ENCODE measurements around the gene IGHMBP2.
A peak's percentile ranks its signal among the peaks of the same experiment; 100 is the strongest.

Gene IGHMBP2

GRCh38 chr11:68904248-68904847, 657 bp downstream of the IGHMBP2 start:
- Mint-ChIP-seq H3K27ac (peak overlapping the region; percentile 87), H3K4me1 (peaks cover 35% of the 10 kb centered on the region), H3K36me3 (ENCODE audit: low read depth) (peaks cover 30% of the 10 kb centered on the region), H3K27me3 (no peaks in the 10 kb centered on the region), H3K4me3 (peak overlapping the region; percentile 94), H3K9me3 (no peaks in the 10 kb centered on the region)
- DNase-seq (peak; percentile 26), ATAC-seq (peak; percentile 4)

DNA sequence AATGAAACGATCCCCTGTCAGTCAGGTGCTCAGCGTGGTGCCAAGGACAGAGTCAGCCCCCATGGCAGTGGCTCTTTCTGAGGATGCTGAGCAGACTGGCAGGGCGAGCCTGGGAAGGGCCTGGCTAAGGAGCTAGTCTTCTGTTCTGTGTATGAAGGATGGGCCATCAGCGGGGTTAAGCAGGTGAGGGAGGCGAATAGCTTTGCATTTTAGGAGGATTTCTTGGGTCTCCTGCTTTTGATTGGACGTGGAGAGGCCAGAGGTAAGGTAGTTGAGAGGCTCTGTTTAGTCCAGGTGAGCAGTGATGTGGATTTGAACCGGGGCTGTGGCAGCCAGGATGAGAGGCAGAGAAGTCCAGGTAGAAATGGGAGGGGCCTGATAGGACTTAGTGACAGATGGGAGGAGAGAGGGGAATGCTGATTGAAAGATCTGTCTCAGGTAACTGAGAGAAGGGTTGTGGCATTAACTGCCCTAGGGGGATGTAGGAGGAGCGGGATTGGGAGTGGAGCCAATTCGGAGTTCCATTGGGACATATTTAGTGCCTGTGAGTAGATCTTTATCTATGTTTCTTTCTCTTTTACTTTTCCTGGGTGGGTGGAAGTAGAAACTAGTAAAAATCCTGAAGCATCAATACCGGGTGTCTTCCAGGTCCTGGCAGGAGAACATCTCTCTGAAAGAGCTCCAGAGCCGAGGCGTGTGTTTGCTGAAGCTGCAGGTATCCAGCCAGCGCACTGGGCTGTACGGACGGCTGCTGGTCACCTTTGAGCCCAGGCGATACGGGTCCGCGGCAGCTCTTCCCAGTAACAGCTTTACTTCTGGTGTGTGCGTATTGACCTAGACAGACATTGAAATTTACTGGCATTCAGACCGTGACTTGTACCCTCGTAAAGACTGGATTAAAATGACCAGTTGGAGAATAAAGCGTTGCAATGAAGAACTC, 2.0 kb downstream of the IGHMBP2 start:
- no peak for ATAC-seq
- no peak for DNase-seq
- Mint-ChIP-seq H3K27me3 (no peaks in the 10 kb centered on the region), H3K4me3 (peak overlapping the region; percentile 94), H3K27ac (no peak overlapping the region), H3K4me1 (peaks cover 35% of the 10 kb centered on the region), H3K9me3 (no peaks in the 10 kb centered on the region), H3K36me3 (ENCODE audit: low read depth) (peaks cover 37% of the 10 kb centered on the region)

- ATAC-seq (no peak), DNase-seq (no peak)
- H3K4me1 Mint-ChIP-seq: peaks cover 16% of the 10 kb centered on the region
- H3K4me3 Mint-ChIP-seq: no peak overlapping the region
- H3K27ac Mint-ChIP-seq: no peak overlapping the region
- H3K36me3 Mint-ChIP-seq (ENCODE audit: low read depth): peaks cover 36% of the 10 kb centered on the region
- no peaks in the 10 kb centered on the region for H3K9me3 Mint-ChIP-seq
- H3K27me3 Mint-ChIP-seq: no peaks in the 10 kb centered on the region
These were observed 4.6 kb downstream of the IGHMBP2 start for GRCh38 chr11:68908273-68908672.

DNA sequence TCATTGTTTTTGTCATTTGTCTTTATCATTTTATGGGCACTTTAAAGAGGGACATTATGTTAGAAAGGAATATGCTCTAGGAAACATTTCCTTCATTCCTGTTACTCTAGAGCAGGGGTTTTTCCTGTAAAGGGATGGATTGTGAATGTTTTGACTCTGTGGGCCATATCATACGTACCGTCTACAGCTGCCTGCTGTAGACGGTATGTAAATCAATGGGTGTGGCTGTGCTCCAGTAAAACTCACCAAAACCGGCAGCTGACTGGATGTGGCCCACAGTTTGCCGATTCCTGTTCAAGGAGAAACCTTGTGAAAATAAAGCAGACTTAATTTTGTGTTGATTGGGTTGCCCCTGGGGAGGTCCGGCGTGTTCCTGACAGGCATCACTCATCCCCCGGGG, 7.3 kb downstream of the IGHMBP2 start:
- Mint-ChIP-seq H3K4me3 (no peak overlapping the region), H3K4me1 (no peaks in the 10 kb centered on the region), H3K27ac (no peak overlapping the region), H3K27me3 (no peaks in the 10 kb centered on the region), H3K9me3 (no peaks in the 10 kb centered on the region), H3K36me3 (ENCODE audit: low read depth) (peaks cover 39% of the 10 kb centered on the region)
- no peak for ATAC-seq
- no peak for DNase-seq

- H3K4me3 Mint-ChIP-seq: no peak overlapping the region
- H3K9me3 Mint-ChIP-seq: no peaks in the 10 kb centered on the region
- no peaks in the 10 kb centered on the region for H3K27me3 Mint-ChIP-seq
- peaks cover 37% of the 10 kb centered on the region for H3K36me3 Mint-ChIP-seq (ENCODE audit: low read depth)
- ATAC-seq: no peak
- no peak overlapping the region for H3K27ac Mint-ChIP-seq
- H3K4me1 Mint-ChIP-seq: no peaks in the 10 kb centered on the region
- no peak for DNase-seq
These were observed 8.0 kb downstream of the IGHMBP2 start for GRCh38 chr11:68911731-68912130.

GRCh38 chr11:68912254-68912653, 8.6 kb downstream of the IGHMBP2 start:
- no peak overlapping the region for H3K4me3 Mint-ChIP-seq
- peaks cover 37% of the 10 kb centered on the region for H3K36me3 Mint-ChIP-seq (ENCODE audit: low read depth)
- H3K4me1 Mint-ChIP-seq: no peaks in the 10 kb centered on the region
- DNase-seq (no peak), ATAC-seq (no peak)
- H3K27me3 Mint-ChIP-seq: no peaks in the 10 kb centered on the region
- H3K27ac Mint-ChIP-seq: no peak overlapping the region
- H3K9me3 Mint-ChIP-seq: no peaks in the 10 kb centered on the region

- Mint-ChIP-seq H3K27me3 (no peaks in the 10 kb centered on the region), H3K9me3 (no peaks in the 10 kb centered on the region), H3K4me3 (no peak overlapping the region), H3K27ac (no peak overlapping the region), H3K36me3 (ENCODE audit: low read depth) (peaks cover 39% of the 10 kb centered on the region), H3K4me1 (no peaks in the 10 kb centered on the region)
- DNase-seq (no peak), ATAC-seq (no peak)
These were observed 9.5 kb downstream of the IGHMBP2 start for GRCh38 chr11:68913188-68913587.

DNA sequence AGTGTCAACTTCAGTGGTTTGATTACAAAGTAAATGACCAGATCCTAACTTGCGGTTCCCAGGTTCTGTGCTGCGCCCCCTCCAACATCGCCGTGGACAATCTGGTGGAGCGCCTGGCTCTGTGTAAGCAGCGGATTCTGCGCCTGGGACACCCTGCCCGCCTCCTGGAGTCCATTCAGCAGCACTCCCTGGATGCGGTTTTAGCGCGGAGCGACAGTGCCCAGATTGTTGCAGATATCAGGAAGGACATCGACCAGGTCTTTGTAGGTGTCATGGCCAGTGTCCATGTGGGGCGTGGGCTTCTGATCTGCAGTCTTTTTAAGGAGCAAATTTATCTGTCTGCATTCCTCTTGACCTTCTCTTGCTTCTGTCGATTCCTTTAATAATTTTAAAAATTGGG, 11.1 kb downstream of the IGHMBP2 start:
- H3K4me3 Mint-ChIP-seq: no peak overlapping the region
- H3K9me3 Mint-ChIP-seq: no peaks in the 10 kb centered on the region
- H3K4me1 Mint-ChIP-seq: no peaks in the 10 kb centered on the region
- no peaks in the 10 kb centered on the region for H3K27me3 Mint-ChIP-seq
- H3K27ac Mint-ChIP-seq: no peak overlapping the region
- H3K36me3 Mint-ChIP-seq (ENCODE audit: low read depth): peaks cover 41% of the 10 kb centered on the region
- DNase-seq (no peak), ATAC-seq (no peak)

- DNase-seq: no peak
- H3K9me3 Mint-ChIP-seq: no peaks in the 10 kb centered on the region
- no peaks in the 10 kb centered on the region for H3K4me1 Mint-ChIP-seq
- no peaks in the 10 kb centered on the region for H3K27me3 Mint-ChIP-seq
- no peak for ATAC-seq
- no peak overlapping the region for H3K27ac Mint-ChIP-seq
- no peak overlapping the region for H3K4me3 Mint-ChIP-seq
- peaks cover 40% of the 10 kb centered on the region for H3K36me3 Mint-ChIP-seq (ENCODE audit: low read depth)
These were observed 12.7 kb downstream of the IGHMBP2 start for GRCh38 chr11:68916439-68916838.

DNA sequence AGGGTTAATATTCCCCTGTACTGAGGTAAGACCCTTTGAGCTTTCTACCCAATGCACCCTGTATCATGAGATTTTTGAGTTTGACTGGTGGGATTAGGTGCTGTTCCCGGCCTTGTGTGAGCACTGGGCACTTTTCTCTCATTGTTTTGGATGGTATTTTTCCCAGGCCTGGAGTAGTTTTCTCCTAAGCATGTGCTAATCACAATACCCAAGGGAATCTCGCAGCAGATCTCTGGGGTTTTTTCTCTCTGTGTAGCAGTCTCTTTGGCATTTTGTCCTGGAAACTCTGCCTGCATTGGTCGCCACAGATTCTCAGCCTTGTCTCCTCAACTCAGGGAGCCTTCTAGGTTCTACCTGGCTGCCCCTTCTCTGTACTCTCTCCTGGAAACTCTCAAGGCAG, 19.9 kb downstream of the IGHMBP2 start:
- H3K4me1 Mint-ChIP-seq: no peaks in the 10 kb centered on the region
- H3K9me3 Mint-ChIP-seq: peaks cover 13% of the 10 kb centered on the region
- no peak overlapping the region for H3K4me3 Mint-ChIP-seq
- DNase-seq: no peak
- H3K27me3 Mint-ChIP-seq: no peaks in the 10 kb centered on the region
- no peak for ATAC-seq
- H3K27ac Mint-ChIP-seq: no peak overlapping the region
- peaks cover 79% of the 10 kb centered on the region for H3K36me3 Mint-ChIP-seq (ENCODE audit: low read depth)

DNA sequence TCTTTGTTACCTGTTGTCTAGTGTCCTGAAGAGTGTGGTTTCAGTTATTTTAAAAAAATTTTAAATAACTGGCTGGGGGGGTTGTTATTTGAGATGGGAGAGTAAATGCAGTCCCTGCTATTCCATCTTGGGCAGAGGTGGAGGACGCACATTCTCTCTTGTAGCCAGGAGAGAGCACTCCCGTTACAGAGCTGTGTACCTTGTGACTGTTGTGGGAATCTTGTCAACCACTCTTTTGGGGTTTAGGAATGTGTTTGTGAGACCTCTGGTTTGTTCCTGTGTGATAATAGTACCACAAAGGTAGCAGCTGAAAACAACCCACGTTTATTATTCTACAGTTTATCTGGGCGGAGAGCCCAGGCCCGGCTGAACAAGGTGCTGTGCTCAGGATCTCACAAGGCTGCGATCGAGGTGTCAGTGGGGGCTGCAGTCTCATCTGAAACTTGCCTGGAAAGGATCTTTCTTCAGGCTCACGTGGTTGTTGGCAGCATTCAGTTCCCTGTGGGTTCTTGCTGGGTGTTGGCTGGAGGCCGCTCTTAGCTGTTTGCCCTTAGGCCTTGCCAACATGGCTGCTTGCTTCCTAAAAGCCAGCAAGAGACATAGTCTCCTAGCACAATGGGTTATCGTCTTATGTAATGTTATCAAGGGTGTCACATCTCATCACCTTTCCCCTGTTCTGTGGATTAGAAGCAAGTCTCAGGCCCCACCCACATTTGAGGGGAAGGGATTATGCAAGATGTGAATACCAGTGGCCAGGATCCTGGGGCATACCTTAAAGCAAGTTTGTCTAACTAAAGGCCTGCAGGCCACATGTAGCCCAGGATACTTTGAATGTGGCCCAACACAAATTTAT, 20.6 kb downstream of the IGHMBP2 start:
- Mint-ChIP-seq H3K9me3 (peaks cover 13% of the 10 kb centered on the region), H3K27me3 (no peaks in the 10 kb centered on the region), H3K36me3 (ENCODE audit: low read depth) (peaks cover 75% of the 10 kb centered on the region), H3K27ac (no peak overlapping the region), H3K4me3 (no peak overlapping the region), H3K4me1 (no peaks in the 10 kb centered on the region)
- no peak for ATAC-seq
- DNase-seq: no peak

DNA sequence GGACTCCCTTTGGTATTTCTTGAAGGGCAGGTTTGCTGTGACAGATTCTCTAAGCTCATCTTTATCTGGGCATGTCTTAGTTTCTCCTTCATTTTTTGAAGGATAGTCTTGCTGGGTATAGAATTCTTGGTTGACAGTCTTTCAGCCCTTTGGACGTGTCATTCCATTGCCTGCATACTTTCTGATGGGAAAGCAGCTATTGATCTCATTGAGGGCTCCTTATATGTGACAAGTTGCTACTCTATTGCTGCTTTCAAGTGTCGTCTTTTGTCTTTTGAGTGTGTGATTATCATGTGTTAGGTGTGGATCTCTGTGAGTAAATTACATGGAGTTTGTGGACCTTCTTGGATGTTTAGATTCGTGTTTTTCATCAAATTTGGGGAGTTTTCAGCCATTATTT, 21.9 kb downstream of the IGHMBP2 start:
- Mint-ChIP-seq H3K4me1 (no peaks in the 10 kb centered on the region), H3K27ac (no peak overlapping the region), H3K9me3 (peaks cover 13% of the 10 kb centered on the region), H3K36me3 (ENCODE audit: low read depth) (peaks cover 74% of the 10 kb centered on the region), H3K4me3 (no peak overlapping the region), H3K27me3 (no peaks in the 10 kb centered on the region)
- ATAC-seq (no peak), DNase-seq (no peak)

DNA sequence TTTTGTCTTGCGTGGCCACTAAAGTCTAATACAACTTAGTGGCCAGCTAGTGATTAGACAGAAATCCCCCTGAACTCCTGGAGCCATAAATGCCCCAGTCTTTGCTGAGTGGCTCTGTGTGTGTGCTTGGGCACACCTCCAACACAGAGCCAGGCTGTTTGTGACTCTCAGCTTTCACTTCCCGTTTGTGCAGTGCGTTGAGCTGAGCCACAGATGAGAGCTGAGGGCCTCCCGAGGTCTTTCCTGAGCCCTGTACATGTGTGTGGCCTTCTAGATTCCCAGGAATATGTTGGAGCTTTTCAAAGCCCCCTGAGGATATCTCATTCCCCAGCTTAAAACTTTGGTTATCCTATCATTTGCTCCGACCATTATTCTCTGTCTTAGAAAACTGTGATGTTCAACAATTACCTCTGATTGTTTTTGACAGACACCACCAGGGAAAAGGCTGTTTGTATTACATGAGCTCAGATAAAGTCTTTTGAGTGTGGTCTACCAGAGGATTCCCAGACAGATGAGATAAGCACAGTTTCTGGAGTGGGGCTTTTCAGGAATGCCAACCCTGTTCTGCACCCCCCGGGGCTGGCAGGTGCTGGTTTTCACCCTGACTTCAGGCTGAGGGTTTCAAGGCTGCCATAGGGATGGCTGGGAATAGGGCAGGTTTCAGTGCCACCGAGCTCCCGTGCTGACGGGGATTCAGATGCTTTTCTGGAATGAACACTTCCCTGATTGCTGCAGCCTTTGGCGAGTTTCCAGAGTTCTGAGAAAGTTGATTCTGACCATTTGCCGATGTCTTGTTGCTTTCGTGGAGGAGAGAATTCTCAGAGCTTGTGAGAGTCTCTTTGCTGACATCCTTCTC, 23.8 kb downstream of the IGHMBP2 start:
- Mint-ChIP-seq H3K27me3 (no peaks in the 10 kb centered on the region), H3K4me3 (no peak overlapping the region), H3K9me3 (peaks cover 13% of the 10 kb centered on the region), H3K4me1 (no peaks in the 10 kb centered on the region), H3K36me3 (ENCODE audit: low read depth) (peaks cover 70% of the 10 kb centered on the region), H3K27ac (no peak overlapping the region)
- no peak for DNase-seq
- no peak for ATAC-seq
